Measurements from ENCODE around the gene NEIL3. TPM values are rescaled to one million over a fixed set of nuclear protein-coding genes. Genes with fewer than 3 reads are reported as not detected.

NEIL3 gene
- total RNA-seq, 1 experiment from 2014 or later: 10.6 TPM

DNA sequence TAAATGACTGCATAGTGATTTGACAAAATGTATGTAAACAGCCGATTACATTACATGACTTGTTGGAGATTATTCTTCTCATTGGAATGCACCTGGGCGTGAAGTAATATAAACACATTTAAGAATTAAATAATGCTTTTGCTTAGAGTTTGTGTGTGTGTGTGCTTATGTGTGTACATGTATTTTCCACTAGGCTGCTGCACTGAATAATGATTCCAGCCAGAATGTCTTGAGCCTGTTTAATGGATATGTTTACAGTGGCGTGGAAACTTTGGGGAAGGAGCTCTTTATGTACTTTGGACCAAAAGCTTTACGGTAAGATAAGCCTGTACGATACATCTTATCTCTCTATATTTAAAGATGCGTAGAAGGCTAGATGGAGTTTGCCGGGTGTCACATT is 12.6 kb downstream of the NEIL3 start:
- Mint-ChIP-seq H3K9me3 (ENCODE audit: low read depth, unreplicated experiment) (no peaks in the 10 kb centered on the region), H3K27ac (ENCODE audit: unreplicated experiment) (no peak overlapping the region), H3K4me3 (ENCODE audit: low read depth, unreplicated experiment) (peak overlapping the region; percentile 32), H3K4me1 (ENCODE audit: low read depth, unreplicated experiment) (peaks cover 36% of the 10 kb centered on the region), H3K27me3 (ENCODE audit: unreplicated experiment) (no peaks in the 10 kb centered on the region), H3K36me3 (ENCODE audit: insufficient read depth, unreplicated experiment) (no peaks in the 10 kb centered on the region)
- intact Hi-C loops (cut with micrococcal nuclease; ENCODE audit: unreplicated experiment): loop anchor here (5.0 kb wide), 1 partner anchor 70 kb away; no protein-coding TSS in a partner anchor
- CTCF ChIA-PET: interaction anchor here (1.8 kb wide), 1 partner anchor 12 kb away, joined by 5 read pairs; the partner anchor contains the start of gene NEIL3
- DNase-seq: no peak
- no TSS peak for BruUV-seq (replicated peaks)
- TF ChIP-seq, protein P1, sequence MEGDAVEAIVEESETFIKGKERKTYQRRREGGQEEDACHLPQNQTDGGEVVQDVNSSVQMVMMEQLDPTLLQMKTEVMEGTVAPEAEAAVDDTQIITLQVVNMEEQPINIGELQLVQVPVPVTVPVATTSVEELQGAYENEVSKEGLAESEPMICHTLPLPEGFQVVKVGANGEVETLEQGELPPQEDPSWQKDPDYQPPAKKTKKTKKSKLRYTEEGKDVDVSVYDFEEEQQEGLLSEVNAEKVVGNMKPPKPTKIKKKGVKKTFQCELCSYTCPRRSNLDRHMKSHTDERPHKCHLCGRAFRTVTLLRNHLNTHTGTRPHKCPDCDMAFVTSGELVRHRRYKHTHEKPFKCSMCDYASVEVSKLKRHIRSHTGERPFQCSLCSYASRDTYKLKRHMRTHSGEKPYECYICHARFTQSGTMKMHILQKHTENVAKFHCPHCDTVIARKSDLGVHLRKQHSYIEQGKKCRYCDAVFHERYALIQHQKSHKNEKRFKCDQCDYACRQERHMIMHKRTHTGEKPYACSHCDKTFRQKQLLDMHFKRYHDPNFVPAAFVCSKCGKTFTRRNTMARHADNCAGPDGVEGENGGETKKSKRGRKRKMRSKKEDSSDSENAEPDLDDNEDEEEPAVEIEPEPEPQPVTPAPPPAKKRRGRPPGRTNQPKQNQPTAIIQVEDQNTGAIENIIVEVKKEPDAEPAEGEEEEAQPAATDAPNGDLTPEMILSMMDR (IDR thresholded peaks at IDR 0.05; ENCODE audit: unreplicated experiment): no peak

DNA sequence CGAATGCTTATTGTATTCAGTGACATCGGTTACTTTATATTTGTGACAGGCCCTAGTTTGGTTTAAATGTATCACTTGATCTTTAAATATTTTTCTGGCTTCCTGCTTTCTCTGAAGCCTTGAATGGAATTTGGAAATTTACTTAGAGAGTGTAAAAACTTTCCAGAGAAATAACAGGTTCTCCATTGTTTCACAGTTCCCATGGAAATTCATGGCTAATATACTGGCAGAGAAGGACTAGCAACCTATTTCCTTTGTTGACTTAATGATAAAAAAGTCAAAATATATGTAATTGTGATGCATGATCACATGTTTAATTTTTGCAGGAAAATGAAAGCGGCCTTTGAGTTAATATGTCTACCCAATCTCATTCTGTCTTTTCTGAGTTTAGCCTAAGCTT is 13.2 kb downstream of the NEIL3 start:
- Mint-ChIP-seq H3K27me3 (ENCODE audit: unreplicated experiment) (no peaks in the 10 kb centered on the region), H3K36me3 (ENCODE audit: insufficient read depth, unreplicated experiment) (peaks cover under 1% of the 10 kb centered on the region), H3K27ac (ENCODE audit: unreplicated experiment) (no peak overlapping the region), H3K4me3 (ENCODE audit: low read depth, unreplicated experiment) (no peak overlapping the region), H3K9me3 (ENCODE audit: low read depth, unreplicated experiment) (no peaks in the 10 kb centered on the region), H3K4me1 (ENCODE audit: low read depth, unreplicated experiment) (peaks cover 36% of the 10 kb centered on the region)
- CTCF ChIA-PET: interaction anchor here (1.8 kb wide), 1 partner anchor 13 kb away, joined by 5 read pairs; the partner anchor contains the start of gene NEIL3
- TSS peak; percentile 10 for BruUV-seq (replicated peaks)
- no peak for DNase-seq
- intact Hi-C loops (cut with micrococcal nuclease; ENCODE audit: unreplicated experiment): loop anchor here (5.0 kb wide), 1 partner anchor 71 kb away; no protein-coding TSS in a partner anchor
- TF ChIP-seq, protein P1 (IDR thresholded peaks at IDR 0.05; ENCODE audit: unreplicated experiment): no peak

DNA sequence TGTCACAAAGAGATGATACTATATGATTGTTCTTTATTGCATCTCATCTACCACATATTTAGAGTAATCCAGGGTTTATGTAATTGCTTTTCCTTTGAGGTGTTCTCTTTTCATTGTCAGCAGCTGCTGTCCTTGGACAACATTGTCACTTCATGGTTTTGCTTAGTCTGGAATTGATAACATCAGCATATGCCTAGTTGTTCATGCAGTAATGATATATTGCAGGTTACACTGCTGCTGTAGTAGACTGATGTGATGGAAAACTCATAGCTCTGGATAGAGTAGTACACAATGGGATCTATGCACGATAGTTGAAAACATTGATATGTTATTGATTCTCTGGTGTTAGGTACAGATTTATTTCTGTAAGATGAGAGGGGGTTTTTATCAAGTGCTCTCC is 13.7 kb downstream of the NEIL3 start:
- Mint-ChIP-seq H3K9me3 (ENCODE audit: low read depth, unreplicated experiment) (no peaks in the 10 kb centered on the region), H3K4me1 (ENCODE audit: low read depth, unreplicated experiment) (peaks cover 32% of the 10 kb centered on the region), H3K4me3 (ENCODE audit: low read depth, unreplicated experiment) (no peak overlapping the region), H3K27me3 (ENCODE audit: unreplicated experiment) (no peaks in the 10 kb centered on the region), H3K36me3 (ENCODE audit: insufficient read depth, unreplicated experiment) (peaks cover 4% of the 10 kb centered on the region), H3K27ac (ENCODE audit: unreplicated experiment) (no peak overlapping the region)
- CTCF ChIA-PET: no interaction called here
- no TSS peak for BruUV-seq (replicated peaks)
- intact Hi-C loops (cut with micrococcal nuclease; ENCODE audit: unreplicated experiment): loop anchor here (5.0 kb wide), 1 partner anchor 71 kb away; no protein-coding TSS in a partner anchor
- TF ChIP-seq, protein P1 (IDR thresholded peaks at IDR 0.05; ENCODE audit: unreplicated experiment): no peak
- no peak for DNase-seq

DNA sequence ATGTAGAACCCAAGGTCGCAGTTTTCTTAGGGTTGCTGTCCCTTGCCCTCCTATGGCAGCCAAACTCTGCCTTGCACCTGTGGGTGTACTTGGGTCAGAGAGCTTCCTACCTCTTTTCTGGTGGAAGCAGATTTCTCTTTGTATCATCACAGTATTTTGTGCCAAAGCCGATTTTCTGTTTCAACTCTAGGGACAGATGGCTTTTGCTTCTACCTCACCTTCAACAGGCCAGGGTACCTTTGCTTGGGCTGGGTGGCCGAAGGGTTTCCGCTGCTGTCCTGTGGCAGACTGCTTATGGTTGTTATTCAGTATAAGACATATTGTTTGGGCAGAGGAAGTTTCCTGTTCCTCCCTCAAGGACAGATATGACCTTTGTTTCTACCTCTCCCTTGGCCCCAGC is 22.4 kb downstream of the NEIL3 start:
- Mint-ChIP-seq H3K4me1 (ENCODE audit: low read depth, unreplicated experiment) (no peaks in the 10 kb centered on the region), H3K36me3 (ENCODE audit: insufficient read depth, unreplicated experiment) (peaks cover 4% of the 10 kb centered on the region), H3K27me3 (ENCODE audit: unreplicated experiment) (no peaks in the 10 kb centered on the region), H3K9me3 (ENCODE audit: low read depth, unreplicated experiment) (no peaks in the 10 kb centered on the region), H3K27ac (ENCODE audit: unreplicated experiment) (no peak overlapping the region), H3K4me3 (ENCODE audit: low read depth, unreplicated experiment) (no peak overlapping the region)
- CTCF ChIA-PET: no interaction called here
- DNase-seq: no peak
- BruUV-seq (replicated peaks): no TSS peak
- TF ChIP-seq, protein P1 (IDR thresholded peaks at IDR 0.05; ENCODE audit: unreplicated experiment): no peak
- intact Hi-C loops (cut with micrococcal nuclease; ENCODE audit: unreplicated experiment): no loop called here

All from Calu3 (cell line).